Osteoblast (primary cell): ENCODE results near the gene NOSIP. TPM values are rescaled to one million over a fixed set of nuclear protein-coding genes. Genes with fewer than 3 reads are reported as not detected.

Experiments
- DNase-seq: peaks from one replicate; pipeline ENCODE4 v3.0.0; 2011; ENCODE audit warnings: low spot score, mixed read lengths; ENCODE audit not compliant: insufficient read length; ENCODE audit errors: missing footprints
- H2AFZ ChIP-seq: 2 replicates; pipeline ENCODE4 v1.6.0; 2011; ENCODE audit warnings: mild to moderate bottlenecking, low read length
- H3K27ac ChIP-seq: 2 replicates; pipeline ENCODE4 v1.5.1; 2011; ENCODE audit warnings: mild to moderate bottlenecking, low read depth, low read length, moderate library complexity
- H3K27me3 ChIP-seq: 2 replicates; pipeline ENCODE4 v1.6.0; 2012; ENCODE audit warnings: mild to moderate bottlenecking, control low read depth, inconsistent platforms, low read length, moderate library complexity; ENCODE audit not compliant: insufficient read depth
- H3K36me3 ChIP-seq: 2 replicates; pipeline ENCODE4 v1.5.1; 2011; ENCODE audit warnings: mild to moderate bottlenecking, low read length, control low read depth, moderate library complexity; ENCODE audit not compliant: insufficient read depth
- H3K4me1 ChIP-seq: 2 replicates; pipeline ENCODE4 v1.5.1; 2011; ENCODE audit warnings: mild to moderate bottlenecking, low read length, control low read depth, moderate library complexity; ENCODE audit not compliant: insufficient read depth
- H3K4me2 ChIP-seq: 2 replicates; pipeline ENCODE4 v1.6.0; 2011; ENCODE audit warnings: mild to moderate bottlenecking, low read length; ENCODE audit not compliant: insufficient read depth
- H3K4me3 ChIP-seq: fragments of 200-600 bp; sonication (generic); 3 replicates; pipeline ENCODE4 v1.5.1; 2012; ENCODE audit warnings: mild to moderate bottlenecking, low read length, inconsistent platforms; ENCODE audit not compliant: insufficient read depth
- H3K79me2 ChIP-seq: 2 replicates; pipeline ENCODE4 v1.6.0; 2012; ENCODE audit warnings: mild to moderate bottlenecking, low read length, control low read depth, inconsistent platforms; ENCODE audit not compliant: insufficient read depth
- H3K9me3 ChIP-seq: 2 replicates; pipeline ENCODE4 v1.5.1; 2011; ENCODE audit warnings: low read depth, low read length, control low read depth
- H4K20me1 ChIP-seq: 2 replicates; pipeline ENCODE4 v1.6.0; 2012; ENCODE audit warnings: mild to moderate bottlenecking, low read length, control low read depth; ENCODE audit not compliant: insufficient read depth
- total RNA-seq: library from RNA; depleted of rRNA; stranded (reverse); fragments of >200 nt; gene quantifications from 2 replicates; pipeline ENCODE4 v1.2.3, GENCODE V29; 2012
- TF ChIP-seq, protein P1 (sequence below): IDR thresholded peaks from 2 replicates; pipeline ENCODE4 v1.5.1; 2011; ENCODE audit warnings: mild to moderate bottlenecking, low read depth, low read length, moderate library complexity; ENCODE audit errors: extremely low read depth

Gene NOSIP
- total RNA-seq, 1 donor: 68.0 TPM

DNA sequence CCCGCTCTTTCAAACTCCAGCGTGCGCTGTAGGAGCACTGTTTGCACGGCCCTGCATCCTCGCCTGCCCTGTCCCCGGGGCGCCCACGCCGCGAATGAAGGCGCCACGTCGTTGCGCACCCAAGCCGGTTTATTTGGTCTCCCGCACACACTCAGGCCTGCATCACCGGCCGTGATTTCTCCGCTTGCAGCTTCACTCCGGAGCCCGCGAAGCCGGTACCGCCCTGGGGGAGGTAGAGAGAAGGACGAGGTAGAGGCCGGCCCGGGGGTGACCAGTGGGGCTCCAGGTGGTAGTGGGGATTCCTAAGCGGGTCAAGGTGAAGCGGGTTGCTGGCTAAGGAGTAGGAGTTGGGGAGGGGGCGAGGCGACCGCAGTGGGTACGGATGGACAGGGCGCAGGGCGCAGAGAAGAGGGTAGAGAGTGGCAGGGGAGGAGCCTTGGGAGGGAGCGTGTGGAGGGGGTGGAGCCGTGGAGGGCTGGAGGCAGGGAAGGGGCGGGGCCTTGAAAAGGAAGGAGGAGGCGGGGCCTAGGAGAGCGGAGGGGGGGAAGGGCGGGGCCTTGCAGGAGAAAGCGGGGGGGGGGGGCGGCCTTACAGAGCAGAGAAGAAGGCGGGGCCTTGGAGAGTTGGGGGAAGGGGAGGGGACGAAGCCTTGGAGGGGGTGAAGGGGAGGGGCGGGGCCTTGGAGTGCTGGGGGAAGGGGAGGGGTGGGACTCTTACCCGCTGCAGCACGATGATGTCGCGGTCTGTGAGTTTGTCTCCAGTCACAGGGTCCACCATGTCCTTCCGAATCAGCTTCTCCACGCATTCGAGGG lies 24.6 kb downstream of the NOSIP start:
- H3K4me3 ChIP-seq: no peak overlapping the region
- H3K36me3 ChIP-seq: peaks cover 51% of the 10 kb centered on the region
- H3K27ac ChIP-seq: no peak overlapping the region
- H3K27me3 ChIP-seq: no peaks in the 10 kb centered on the region
- TF ChIP-seq, protein P1, sequence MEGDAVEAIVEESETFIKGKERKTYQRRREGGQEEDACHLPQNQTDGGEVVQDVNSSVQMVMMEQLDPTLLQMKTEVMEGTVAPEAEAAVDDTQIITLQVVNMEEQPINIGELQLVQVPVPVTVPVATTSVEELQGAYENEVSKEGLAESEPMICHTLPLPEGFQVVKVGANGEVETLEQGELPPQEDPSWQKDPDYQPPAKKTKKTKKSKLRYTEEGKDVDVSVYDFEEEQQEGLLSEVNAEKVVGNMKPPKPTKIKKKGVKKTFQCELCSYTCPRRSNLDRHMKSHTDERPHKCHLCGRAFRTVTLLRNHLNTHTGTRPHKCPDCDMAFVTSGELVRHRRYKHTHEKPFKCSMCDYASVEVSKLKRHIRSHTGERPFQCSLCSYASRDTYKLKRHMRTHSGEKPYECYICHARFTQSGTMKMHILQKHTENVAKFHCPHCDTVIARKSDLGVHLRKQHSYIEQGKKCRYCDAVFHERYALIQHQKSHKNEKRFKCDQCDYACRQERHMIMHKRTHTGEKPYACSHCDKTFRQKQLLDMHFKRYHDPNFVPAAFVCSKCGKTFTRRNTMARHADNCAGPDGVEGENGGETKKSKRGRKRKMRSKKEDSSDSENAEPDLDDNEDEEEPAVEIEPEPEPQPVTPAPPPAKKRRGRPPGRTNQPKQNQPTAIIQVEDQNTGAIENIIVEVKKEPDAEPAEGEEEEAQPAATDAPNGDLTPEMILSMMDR: no peak
- H2AFZ ChIP-seq: no peak overlapping the region
- peaks cover 24% of the 10 kb centered on the region for H4K20me1 ChIP-seq
- DNase-seq: peak; percentile 84
- H3K79me2 ChIP-seq: peaks cover 8% of the 10 kb centered on the region
- no peak overlapping the region for H3K4me2 ChIP-seq
- no peaks in the 10 kb centered on the region for H3K9me3 ChIP-seq
- H3K4me1 ChIP-seq: peaks cover 9% of the 10 kb centered on the region

DNA sequence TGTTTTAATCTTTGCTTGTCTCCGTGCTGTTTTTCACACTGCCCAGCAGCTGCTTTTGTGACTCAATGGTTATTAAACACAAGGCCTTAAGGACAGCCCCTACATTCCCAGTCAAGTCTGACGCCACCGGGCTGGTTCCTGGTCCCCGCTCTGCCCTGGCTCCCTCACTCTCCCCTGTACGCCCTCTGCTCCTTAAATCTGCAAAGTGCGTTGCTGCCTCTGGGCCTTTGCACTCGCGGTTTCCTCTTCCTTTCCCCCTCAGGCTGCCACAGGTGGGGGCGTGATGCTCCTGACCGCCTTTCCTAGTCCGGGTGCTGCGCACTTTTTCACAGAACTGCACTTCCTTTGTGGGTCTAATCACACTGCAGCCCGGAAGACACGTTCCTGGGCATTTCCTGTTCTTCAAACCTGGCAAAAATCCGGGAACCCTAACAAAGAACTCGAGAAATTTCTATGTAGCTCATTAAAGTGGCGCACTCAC lies 25.6 kb downstream of the NOSIP start:
- Histone ChIP-seq H3K79me2 (no peaks in the 10 kb centered on the region), H4K20me1 (peaks cover 18% of the 10 kb centered on the region), H2AFZ (no peak overlapping the region), H3K4me1 (peaks cover 9% of the 10 kb centered on the region), H3K27me3 (no peaks in the 10 kb centered on the region), H3K27ac (no peak overlapping the region), H3K9me3 (no peaks in the 10 kb centered on the region), H3K36me3 (peaks cover 56% of the 10 kb centered on the region), H3K4me2 (no peak overlapping the region), H3K4me3 (no peak overlapping the region)
- TF ChIP-seq, protein P1: no peak
- DNase-seq: peak; percentile 65

DNA sequence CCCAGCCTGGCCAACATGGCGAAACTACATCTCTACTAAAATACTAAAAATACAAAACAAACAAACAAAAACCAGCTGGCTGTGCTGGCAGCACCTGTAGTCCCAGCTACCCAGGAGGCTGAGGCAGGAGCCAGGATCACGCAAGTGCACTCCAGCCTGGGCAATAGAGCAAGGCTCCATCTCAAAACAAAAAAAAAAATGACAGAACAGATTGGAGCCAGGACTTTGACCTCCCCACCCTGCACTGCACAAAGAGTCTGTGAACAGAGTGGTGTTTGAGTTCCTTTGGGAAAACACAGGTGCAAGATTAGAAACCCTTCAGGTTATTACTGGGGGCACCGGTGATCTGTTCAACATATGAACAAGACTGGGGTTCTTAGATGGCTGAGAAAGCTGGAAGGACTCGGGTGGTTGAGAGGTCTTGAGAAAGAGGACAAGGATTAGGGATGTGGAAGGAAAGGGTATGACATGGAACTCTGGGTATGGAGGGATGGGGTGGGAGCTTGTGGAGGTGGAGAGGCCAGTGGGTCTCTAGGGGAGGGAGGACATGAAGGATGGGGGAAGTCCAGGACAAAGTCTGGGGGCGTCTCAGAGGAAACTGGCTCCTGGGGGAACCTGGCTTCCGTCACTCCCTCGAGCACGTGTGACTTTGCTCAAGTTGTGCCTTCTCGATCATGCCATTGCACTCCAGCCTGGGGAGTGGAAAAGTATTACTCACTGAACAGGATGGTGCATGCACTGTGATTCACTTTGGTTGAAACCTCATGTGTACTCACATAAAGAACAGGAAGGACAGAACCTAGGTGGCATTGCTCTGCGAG lies 26.7 kb downstream of the NOSIP start:
- Histone ChIP-seq H3K4me2 (peak overlapping the region; percentile 9), H4K20me1 (peaks cover 18% of the 10 kb centered on the region), H3K4me1 (peaks cover 9% of the 10 kb centered on the region), H3K36me3 (peaks cover 49% of the 10 kb centered on the region), H3K79me2 (no peaks in the 10 kb centered on the region), H3K9me3 (no peaks in the 10 kb centered on the region), H3K4me3 (no peak overlapping the region), H3K27me3 (no peaks in the 10 kb centered on the region), H3K27ac (peak overlapping the region; percentile 63), H2AFZ (no peak overlapping the region)
- TF ChIP-seq, protein P1: no peak
- DNase-seq: peak; percentile 98

DNA sequence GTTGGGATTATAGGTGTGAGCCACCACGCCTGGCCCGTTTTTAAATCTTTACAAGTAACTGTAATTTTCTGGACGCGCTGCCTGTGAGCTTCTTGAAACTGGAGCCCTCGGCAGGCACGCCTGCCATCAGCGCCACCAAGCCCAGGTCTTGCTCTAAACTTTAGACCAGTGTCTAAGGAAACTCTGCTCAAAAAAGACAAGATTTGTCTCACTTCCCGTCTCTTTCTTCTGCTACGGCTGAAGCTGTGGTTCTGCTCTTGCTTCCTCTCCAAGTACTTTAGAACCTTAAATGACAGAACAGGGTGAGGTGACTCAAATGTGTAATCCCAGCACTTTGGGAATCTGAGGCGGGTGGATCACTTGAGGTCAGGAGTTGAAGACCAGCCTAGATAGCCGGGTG lies 27.6 kb downstream of the NOSIP start:
- TF ChIP-seq, protein P1: no peak
- Histone ChIP-seq H3K4me1 (peaks cover 9% of the 10 kb centered on the region), H3K27me3 (no peaks in the 10 kb centered on the region), H3K4me2 (no peak overlapping the region), H3K4me3 (no peak overlapping the region), H4K20me1 (peaks cover 16% of the 10 kb centered on the region), H2AFZ (no peak overlapping the region), H3K27ac (no peak overlapping the region), H3K36me3 (peaks cover 44% of the 10 kb centered on the region), H3K9me3 (no peaks in the 10 kb centered on the region), H3K79me2 (no peaks in the 10 kb centered on the region)
- DNase-seq: peak; percentile 27
